Brain pericyte (primary cell): ENCODE measurements around the gene MBOAT2.

Source experiments
- DNase-seq: peaks from one replicate; pipeline ENCODE4 v3.0.0-alpha.2; 2012; ENCODE audit warnings: low read depth, low spot score

The MBOAT2 gene

DNA sequence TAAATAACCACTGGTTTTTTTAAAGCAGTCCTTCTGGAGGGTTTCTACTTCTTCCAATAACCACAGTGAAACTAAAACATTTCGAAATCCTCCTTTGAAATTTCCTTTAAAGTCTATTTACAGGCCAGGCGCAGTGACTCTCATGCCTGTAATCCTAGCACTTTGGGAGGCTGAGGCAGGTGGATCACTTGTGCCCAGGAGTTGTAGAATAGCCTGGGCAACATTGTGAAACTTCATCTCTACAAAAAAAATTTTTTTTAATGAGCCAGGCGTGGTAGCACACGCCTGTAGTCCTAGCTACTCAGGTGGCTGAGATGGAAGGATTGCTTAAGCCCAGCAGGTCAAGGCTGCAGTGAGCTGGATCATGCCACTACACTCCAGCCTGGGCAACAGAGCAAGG lies 181.3 kb downstream of the MBOAT2 start:
- no peak for DNase-seq

DNA sequence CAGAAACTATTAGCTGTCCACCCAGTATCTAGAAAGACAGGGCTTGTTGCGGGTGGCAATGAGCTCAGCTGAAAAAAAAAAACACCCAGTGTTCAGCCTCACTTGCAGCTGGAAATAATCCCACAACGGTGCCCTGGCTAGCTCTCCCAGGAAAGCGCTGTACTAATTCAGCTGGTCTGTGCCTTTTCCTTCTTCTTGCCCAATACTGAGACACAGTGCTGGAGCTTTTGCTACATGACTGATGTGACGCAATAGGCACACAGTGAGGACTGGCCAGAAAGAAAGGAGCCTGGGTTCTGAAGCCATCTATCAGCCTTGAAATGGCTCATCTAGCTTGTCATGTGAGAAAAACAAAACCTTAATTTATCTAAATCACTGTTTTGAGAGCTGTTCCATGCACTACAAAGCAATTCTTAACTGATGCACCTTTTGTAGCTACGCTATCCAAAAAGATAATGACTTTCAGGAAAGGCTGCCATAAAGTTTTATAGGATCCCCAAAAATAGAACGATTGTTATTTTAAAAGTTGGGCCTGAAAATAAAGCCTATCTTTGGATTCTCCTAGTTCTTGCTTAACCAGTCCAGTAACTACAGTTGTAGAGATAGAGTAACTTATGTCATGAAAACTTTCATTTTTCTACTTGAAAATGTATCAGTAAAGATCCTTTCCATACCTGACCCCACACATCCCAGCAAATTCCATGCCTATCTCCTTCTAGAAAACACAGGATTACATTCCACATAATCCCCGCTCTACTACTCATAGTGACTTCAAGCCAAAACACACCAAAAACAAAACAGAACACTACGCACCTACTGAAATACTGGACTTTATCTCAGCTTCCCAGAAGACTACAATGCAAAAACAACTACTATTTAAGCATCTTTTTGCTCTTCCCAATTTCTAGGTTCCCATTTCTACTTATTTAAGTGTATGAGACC lies 181.9 kb downstream of the MBOAT2 start:
- DNase-seq: no peak

GRCh38 chr2:8819948-8820347 lies 183.5 kb downstream of the MBOAT2 start:
- DNase-seq: no peak

- DNase-seq: no peak
Observed at GRCh38 chr2:8819194-8819593, 184.3 kb downstream of the MBOAT2 start.

- DNase-seq: no peak
Observed at GRCh38 chr2:8817221-8817620, 186.3 kb downstream of the MBOAT2 start.

DNA sequence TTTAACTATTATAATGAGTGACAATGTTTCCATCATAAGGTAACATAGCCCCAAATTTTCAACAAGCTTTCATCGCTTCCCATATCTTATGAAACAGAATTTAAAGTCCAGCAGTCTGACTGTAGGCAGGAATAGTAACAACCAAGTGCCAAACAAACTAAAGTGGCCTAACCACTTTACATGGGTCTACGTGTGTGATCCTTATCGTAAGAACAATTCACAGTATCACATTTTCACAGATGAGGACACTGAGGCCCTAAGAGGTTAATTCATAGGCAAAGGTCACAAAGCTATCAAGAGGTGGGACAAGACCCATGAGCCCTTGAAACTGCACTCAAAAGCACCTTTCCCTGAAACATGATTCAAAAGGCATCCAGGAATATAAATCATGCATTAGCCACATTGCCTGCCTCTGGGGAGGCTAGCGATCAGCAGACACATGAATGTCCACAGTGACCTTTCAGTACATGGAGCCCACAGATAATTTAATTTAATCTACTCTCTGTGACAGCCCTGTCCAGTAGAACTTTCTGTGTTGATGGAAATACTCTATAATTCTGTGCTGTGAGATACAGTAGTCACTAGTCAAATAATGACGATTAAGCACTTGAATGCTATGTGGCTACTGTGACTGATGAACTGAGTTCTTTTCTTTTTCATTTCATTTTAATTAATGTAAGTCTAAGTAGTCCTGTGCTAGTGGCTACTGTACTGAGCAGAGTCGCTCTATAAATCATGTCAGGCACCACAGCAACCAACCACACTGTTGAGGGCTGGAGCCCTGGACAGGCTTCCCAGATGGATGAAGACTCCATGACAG lies 196.4 kb downstream of the MBOAT2 start:
- DNase-seq: no peak

- DNase-seq: no peak
Observed at GRCh38 chr2:8805278-8806210, 197.9 kb downstream of the MBOAT2 start.

GRCh38 chr2:8803658-8804379 lies 199.7 kb downstream of the MBOAT2 start:
- peak; percentile 63 for DNase-seq

GRCh38 chr2:8802741-8803140 lies 200.7 kb downstream of the MBOAT2 start:
- DNase-seq: no peak
